HG03139 (cell line): ENCODE data around the gene RAP1B.
"Not testable (repeated sequence)": the region's sequence is repeated elsewhere in the genome, so short reads cannot be mapped to it uniquely, and the experiment has no call there.

Source experiments
- ATAC-seq: cut with Tn5 transposase; IDR thresholded peaks from one replicate; pipeline ENCODE4 v1.9.1; 2021; ENCODE audit not compliant: unreplicated experiment

The RAP1B gene

DNA sequence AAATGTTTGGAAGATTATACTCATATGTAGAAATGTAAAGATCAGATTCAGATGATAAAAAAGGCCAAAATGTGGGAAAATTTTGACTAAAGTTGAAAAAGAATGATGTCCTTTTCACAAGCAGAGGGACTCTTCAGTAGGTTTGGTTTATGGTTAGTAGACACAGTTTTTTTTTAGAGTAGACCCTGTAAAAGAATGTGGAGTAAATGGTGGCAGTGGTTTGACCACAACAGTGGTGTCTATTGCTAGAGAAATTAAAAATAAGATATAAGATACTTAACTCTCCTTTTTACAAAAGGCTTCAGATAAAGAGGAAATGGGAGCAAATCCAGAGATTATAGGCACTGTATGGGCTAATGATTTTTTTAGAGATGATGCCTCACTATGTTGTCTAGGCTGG lies 21.8 kb downstream of the RAP1B start:
- no peak for ATAC-seq

DNA sequence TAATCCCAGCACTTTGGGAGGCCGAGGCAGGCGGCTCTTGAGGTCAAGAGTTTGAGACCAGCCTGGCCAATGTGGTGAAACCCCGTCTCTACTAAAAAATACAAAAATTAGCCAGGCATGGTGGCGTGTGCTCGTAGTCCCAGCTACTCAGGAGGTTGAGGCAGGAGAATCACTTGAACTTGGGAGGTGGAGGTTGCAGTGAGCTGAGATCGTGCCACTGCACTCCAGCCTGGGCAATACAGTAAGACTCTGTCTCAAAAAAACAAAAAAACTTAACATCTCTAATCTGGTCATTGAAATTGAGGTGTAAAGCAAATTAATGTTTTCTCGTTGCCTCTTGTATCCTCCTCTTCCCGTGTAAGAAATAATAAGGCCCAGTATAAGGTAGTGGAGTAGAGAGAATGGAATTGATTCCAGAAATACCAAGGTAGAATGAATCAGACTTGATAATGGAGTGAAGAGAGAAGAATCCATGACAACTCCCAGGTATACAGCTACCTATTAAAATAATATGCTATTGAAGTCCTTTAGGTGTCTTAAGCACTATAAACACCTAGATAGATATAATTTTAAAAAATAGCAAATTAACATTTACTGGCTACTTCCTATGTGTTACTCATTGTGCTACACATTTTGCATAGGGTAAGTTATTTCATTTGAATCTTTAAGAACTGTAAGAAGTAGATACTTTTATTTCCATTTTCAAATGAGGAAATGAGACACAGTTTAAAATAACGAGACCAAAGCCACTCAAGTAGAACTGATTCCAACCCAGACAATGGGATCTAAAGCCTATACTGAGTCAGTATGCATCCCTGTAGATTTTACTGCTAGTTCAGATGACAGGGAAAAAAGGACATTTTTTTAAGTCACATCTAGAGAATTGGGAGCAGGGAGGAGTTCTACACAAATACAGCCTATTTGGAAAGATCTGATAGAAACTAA lies 23.2 kb downstream of the RAP1B start:
- no peak for ATAC-seq

DNA sequence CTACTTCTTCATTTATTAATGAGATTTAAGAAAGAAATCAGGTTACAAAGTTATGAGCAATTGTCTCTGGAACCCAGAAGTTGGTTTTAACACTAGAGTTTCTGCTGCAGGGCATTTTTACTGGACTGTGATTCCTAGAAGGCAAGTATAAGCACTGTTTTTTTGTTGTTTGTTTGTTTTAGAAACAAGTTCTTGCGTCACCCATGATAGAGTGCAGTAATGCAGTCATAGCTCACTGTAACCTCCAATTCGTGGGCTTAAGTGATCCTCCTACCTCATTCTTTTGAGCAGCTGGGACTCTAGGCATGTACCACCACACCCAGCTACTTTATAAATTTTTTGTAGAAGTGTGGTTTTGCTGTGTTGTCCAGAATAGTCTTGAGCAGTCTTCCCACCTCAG lies 25.6 kb downstream of the RAP1B start:
- no peak for ATAC-seq

DNA sequence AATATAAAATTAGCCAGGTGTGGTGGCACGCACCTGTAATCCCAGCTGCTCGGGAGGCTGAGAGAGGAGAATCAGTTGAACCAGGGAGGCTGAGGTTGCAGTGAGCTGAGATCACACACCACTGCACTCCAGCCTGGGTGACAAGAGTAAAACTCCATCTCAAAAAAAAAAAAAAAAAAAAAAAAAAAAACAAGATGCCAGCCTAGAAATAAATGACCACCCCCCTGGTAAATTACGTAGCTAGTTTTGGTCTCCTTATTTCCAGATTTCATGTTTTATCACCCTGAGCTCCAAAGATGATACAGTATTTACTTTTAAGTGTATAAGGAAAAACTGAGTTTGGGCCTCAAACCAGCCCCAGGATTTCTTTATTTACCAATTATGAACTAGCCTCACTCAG lies 26.7 kb downstream of the RAP1B start:
- not testable (repeated sequence) for ATAC-seq

DNA sequence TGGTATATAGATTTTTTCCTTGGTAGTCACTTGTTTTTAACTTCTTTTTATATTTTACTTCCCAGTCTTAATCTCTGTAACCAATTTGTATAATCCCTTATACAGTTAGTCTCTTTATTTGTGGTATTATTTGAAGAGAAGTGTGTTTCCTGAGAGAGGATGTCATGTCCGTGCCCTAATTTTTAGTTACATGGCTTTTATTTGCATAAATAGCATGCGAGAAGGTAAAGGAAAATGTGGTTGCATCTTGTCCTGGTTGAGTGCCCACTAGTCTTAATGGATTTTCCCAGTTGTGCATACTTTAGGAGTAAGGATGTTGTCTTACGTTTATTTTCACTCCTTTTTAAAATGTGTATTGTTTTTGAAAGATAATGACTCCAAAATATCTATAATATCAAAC lies 27.5 kb downstream of the RAP1B start:
- ATAC-seq, result no peak

DNA sequence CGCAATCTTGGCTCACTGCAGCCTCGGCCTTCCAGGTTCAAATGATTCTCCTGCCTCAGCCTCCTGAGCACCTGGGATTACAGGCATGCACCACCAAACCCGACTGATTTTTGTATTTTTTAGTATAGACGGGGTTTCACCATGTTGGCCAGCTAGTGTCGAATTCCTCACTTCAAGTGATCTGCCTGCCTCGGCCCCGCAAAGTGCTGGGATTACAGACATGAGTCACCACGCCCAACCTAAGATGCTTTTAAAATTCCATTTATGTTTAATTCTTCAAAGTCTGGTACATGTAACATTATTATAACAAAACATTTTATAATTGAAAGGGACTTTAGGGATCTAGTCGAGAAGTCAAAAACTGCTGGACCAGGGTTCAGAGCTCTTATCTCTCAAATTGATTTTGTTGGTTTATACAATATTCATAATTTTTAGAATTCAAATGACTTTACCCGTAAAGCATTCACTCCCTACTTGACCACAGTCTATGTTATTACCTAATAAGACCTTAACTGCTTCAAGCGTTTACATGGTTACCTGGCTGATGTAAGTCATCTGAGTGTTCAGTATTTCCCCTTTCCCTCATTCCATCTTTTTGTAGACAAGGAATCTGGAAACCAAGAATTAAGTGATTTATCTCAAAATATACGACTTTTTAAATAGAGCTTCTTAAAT lies 28.2 kb downstream of the RAP1B start:
- ATAC-seq, result no peak

DNA sequence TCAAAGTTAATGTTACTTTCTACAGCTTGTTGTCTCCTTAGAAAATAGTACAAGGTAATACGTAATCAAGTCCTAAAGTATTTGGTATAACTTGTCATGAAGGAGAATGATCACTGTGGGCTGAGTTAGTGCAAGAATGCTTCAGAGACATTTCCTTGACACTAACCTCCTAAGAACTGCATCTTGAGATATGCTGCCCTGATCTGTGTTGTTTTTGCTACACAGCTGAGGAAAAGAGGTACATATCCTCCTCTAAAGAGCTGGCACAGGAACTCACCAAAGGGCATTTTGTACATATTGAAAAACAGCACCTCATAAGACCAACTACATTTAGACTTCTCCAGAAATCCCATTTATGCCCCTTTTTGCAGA lies 28.7 kb downstream of the RAP1B start:
- no peak for ATAC-seq

DNA sequence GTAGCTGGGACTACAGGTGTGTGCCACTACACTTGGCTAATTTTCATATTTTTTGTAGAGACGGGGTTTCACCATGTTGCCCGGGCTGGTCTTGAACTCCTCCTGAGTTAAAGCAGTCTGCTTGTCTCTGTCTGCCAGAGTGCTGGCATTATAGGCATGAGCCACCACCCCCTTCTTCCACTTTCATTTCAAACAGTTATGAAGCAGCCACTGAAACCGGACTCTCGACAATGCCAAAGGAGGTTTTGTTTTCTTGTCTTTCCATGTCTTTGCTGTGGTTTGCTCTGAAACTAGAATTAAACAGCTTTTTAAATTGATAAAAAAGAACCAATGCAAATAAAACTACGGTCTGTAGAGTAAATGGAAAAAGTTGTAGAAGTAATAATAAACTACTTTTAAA lies 30.4 kb downstream of the RAP1B start:
- ATAC-seq, result peak; percentile 90

DNA sequence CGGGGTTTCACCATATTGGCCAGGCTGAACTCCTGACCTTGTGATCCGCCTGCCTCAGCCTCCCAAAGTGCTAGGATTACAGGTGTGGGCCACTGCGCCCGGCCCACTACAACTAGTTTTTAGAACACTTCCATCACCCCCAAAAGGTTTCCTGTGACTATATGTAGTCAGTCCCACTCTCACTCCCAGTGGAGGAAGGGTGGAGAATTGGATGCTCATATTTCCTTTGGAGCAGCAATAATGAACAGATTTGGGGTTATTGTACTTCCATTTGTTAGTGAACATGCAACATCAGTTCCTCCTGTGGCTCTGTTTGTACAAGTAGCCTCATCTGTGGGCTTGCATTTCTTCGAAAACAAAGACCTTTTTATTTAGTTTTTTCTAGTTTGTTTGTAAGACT lies 35.8 kb downstream of the RAP1B start:
- no peak for ATAC-seq

DNA sequence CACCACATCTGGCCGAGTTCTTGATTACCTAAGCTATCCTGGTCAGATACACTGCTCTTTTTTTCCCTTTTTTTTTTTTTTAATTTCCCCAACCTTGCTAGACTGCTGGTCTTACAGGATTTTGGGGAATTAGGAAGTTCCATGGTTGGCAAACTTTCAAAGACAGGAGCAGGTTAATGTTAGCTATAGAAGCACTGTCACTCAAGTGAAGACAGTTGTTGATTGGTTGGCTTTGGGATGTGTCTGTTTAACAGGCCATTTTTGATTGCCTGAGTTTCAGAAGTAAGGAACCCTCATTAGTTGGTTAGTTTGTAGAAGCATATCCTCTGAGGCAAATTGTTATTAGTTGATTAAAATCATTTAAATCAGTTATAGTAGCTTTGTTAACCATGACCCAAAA lies 36.8 kb downstream of the RAP1B start:
- no peak for ATAC-seq

DNA sequence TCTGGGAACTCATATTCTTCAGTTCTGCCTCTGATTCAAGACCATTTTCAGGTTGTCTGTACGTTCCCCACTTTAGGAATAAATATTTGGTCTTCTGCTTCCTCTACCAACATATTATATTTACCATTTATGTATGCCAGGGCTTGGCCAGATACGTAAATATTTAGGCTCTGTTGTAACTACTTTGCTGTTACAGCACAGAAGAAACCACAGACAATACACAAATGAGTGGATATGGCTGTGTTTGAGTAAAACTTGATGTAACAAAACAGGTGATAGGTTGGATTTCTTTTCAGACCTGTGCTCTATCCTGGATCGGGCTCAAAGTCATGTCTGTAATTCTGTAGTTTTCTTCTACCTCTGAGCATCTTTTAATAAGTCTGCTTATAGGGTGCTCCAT lies 37.5 kb downstream of the RAP1B start:
- ATAC-seq, result no peak

DNA sequence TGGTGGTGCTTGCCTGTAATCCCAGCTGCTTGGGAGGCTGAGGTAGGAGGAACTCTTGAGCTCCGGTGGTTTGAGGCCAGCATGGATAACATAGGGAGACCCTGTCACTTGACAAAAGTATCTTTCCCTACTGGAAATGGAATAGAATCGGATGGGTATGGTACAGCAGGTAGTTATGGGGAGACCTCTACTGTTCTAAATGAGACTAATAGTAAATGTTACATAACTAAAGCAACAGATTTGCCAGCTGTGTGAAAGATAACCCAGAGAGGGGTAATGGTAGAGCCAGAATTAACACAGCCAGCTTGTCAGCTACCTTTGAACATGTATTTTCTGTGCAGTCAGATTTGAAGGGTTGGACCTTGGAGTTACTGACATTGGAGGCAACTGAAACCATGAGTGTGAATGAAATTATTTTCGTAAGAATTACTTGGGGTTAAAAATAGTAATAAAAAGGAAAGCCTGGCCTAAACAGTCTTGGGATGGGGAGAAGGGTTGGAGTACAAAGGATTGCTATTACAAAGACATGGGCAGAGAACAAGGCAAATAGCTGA lies 54.4 kb downstream of the RAP1B start:
- no peak for ATAC-seq

DNA sequence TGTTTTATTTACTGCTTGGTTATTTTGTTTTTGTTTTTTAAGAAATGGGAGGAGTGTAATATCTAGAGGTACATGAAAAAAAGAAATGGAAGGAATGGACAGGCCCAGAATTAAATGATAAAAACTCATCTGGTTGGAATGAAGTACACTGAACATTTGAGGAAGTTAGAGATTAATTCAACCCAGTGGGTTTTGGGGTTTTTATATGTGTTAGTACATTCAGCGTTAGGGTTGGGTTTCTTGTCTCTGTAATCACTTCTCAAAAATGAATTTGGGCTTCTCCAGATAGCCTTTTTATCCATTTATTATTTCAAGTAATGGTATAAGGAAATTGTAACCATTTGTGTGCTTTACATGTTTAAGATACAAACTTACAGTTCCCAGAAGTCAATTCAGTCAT lies 56.6 kb downstream of the RAP1B start:
- no peak for ATAC-seq

DNA sequence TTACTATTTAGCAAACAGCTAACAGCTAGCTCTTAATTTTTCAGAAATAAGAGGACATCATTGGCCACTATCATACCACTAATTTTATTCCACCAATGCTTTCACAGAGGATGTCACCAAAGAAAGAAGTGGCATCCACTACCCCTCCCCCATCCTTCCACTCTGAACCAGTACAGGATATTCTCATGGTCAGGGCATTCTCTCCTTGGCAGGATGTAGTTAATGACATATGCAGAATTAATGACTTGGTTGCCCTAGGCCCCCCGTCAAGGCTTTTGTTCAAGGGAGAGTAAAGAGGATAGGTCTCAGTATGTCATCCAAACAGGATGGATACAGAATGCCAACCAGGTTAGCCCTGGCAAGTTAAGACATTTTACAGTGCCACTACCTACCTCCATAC lies 57.2 kb downstream of the RAP1B start:
- ATAC-seq, result no peak

DNA sequence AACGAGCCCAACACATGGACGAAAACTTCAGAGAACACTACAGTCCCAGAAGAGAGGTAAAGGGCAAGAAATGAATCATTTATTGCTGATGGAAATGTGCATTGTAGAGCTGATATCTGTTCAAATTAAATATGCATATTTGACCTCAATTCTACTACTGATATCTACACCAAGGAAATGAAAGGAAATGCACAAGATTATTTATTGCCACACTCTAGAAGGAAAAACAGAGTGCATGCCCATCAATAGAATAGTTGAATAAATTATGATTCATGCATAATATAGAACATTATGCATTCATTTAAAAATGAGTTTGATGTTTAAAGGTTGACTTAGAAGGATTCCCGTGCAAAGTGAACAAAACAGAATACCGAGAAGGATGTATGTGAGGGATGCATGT lies 60.5 kb downstream of the RAP1B start:
- ATAC-seq, result no peak

DNA sequence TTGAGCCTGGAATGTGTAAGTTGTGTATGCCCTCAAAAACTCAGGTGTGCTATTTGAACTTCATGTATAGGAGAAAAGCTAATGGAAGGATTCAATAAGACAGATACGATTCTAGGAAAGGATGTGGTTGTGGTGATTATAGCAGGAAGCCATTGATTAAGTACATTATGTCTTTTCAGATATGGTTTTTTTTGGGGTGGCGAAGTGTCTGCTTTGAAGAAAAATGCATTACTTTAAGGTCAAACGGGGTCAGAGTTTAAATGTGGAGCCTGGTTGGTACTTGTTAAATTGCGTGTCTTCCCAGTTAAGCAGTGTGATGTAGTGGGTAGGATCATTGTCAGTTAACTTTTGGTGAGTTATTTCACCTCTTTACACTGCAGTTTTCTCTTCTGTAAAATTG lies 63.1 kb downstream of the RAP1B start:
- ATAC-seq, result no peak

DNA sequence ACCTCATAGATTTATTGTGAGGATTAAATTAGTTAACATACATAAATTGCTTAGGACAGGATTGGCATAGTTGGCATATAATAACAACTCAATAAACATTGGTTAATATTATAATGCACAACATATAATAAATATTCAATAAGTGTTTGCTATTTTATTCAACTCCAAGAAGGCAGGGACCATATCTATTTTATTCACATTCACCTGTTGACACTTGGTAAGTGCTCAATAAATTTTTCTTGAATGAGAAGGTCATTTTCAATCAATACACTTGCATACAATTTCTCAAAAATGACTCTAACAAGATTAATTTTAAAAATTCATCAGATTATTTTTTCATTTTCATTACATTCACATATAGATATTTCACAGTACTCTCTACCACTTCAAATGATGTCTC lies 63.7 kb downstream of the RAP1B start:
- no peak for ATAC-seq

DNA sequence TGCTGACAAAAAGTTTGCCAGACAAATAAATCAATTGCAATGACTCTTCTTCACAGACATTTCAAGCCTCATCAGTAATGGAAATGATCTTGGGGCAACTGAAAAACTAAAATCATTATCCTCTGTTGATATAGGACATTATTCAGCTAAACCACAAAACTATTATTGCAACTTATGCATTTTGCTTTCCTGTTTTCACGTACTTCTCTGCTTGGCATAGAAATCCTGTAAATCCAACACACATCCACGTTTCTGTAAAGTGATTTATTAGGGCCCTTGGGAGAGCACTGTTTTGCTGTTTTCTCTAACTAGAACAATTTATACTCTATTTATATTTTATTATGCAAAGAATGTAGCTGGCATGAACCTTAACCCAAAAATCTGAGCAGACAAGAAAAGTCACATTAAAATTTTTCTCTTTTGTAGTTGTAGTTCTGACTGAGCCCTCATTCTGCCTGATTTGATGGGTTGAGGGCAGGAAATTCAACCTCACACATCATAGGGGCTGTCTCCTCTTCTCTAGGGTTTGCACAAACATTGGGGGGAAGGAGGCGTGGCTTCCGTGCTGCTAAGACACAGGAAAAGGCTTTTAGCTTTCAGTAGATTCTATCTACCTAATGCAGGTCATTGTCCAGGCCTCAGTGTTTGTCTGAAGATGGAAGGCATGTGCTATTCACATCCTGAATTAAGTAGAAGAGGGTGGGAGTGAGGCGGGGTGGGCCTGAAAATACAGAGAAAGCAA lies 64.6 kb downstream of the RAP1B start:
- ATAC-seq, result no peak

DNA sequence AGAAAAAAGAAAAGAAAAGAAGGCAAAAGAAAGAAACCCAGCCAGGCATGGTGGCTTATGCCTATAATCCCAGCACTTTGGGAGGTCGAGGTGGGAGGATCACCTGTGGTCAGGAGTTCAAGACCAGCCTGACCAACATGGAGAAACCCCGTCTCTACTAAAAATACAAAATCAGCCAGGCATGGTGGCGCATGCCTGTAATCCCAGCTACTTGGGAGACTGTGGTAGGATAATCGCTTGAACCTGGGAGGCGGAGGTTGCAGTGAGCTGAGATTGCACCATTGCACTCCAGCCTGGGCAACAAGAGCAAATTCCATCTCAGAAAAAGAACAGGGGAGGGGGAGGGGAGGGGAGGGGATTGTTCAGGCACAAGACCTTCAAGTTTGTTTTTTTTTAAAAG lies 66.2 kb downstream of the RAP1B start:
- ATAC-seq, result not testable (repeated sequence)

DNA sequence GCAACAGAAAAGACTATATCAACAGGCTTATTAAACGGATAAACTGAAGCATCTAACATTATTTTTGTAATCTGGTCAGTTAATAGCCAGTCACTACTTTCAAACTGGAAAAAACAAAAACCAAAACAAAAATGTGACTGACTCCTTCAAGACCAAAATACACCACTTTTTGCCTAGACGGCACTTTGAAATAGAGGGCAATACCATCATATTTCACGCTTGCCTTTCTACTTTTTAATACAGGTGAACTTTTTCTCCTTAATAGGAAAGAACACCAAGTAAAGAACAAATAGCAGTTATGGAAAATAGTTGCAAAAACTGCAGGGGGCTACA lies 75.5 kb downstream of the RAP1B start:
- no peak for ATAC-seq

DNA sequence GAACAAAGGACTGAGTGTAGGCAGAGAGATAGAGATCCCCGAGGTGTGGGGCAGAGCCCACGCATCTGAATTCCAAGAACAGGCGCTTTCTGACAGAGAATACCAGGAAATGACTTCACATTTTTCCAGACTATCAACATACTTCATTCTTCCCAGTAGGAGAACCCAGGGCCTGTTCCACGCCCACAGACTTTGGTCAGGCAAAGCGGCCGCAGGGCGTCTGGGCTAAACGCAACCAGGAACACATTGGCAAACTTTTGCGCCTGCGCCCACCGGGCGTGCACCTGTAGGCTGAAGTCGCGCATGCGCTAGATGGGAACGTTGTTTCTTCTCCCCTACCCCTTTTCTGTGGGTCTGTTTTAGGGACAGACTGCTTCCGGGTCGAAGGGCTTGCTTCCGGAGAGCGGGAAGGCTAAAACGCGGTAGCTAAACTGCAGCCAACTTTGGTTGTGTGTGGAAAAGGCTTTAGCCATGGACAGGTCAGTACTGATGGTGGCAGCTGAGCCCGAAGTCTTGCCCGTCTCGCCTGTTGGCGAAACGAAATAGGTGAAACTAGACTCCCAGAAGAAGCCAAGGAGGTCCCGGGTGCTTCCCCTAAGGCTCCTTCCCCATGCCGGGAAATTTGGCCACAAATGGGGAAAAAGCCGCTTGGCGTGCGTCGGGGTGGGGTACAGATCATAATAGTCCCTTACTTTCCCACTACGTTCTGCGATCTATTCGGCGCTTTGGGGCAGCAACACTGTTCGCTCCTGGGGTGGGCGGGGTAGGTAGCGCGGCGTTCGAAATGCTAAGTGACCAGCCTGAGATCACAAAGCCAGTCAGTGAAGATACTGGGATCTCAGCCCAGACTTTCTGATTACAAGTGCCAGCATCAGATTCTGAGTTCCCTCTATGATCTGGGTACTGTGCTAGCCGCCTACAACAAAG lies 76.2 kb downstream of the RAP1B start, which contains the start of gene NUP107:
NUP107 (plus strand) TSS at position 384 of the 927 bp plus-strand sequence; CDS start at position 472, 88 bp downstream.
- peak; percentile 94 for ATAC-seq
